GM19438 (cell line): ENCODE data around the gene SOX5.
"Not testable (repeated sequence)": the region's sequence is repeated elsewhere in the genome, so short reads cannot be mapped to it uniquely, and the experiment has no call there.

Experiments used
- ATAC-seq: cut with Tn5 transposase; IDR thresholded peaks from one replicate; pipeline ENCODE4 v1.9.1; 2021; ENCODE audit warnings: low read depth; ENCODE audit not compliant: unreplicated experiment

SOX5 gene

DNA sequence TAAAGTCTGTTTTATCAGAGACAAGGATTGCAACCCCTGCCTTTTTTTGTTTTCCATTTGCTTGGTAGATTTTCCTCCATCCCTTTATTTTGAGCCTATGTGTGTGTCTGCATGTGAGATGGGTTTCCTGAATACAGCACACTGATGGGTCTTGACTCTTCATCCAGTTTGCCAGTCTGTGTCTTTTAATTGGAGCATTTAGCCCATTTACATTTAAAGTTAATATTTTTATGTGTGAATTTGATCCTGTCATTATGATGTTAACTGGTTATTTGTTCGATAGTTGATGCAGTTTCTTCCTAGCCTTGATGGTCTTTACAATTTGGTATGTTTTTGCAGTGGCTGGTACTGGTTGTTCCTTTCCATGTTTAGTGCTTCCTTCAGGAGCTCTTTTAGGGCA lies 430.0 kb downstream of the SOX5 start:
- not testable (repeated sequence) for ATAC-seq

DNA sequence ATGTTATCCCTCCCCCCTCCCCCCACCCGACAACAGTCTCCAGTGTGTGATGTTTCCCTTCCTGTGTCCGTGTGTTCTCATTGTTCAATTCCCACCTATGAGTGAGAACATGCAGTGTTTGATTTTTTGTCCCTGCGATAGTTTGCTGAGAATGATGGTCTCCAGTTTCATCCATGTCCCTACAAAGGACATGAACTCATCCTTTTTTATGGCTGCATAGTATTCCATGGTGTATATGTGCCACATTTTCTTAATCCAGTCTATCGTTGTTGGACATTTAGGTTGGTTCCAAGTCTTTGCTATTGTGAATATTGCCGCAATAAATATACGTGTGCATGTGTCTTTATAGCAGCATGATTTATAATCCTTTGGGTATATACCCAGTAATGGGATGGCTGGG lies 433.7 kb downstream of the SOX5 start:
- ATAC-seq = not testable (repeated sequence)

DNA sequence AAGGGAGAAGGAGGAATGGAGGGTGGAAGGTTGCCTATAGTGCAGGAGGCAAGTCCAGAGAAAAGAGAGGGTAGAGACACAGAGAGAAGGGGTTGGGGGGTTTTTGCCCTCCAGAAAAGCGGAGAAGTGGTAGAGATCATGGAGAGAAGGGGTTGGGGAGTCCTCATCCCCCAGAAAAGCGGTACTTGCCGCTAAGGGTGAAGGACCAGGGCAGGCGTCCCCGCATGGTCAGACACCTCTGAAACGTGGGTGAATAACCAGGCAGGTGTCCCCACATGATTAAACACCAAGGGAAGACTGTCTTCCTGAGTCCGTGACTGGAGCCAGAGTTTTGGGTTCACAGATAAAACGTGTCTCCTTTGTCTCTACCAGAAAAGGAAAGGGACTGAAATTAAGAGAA lies 439.0 kb downstream of the SOX5 start:
- no peak for ATAC-seq

DNA sequence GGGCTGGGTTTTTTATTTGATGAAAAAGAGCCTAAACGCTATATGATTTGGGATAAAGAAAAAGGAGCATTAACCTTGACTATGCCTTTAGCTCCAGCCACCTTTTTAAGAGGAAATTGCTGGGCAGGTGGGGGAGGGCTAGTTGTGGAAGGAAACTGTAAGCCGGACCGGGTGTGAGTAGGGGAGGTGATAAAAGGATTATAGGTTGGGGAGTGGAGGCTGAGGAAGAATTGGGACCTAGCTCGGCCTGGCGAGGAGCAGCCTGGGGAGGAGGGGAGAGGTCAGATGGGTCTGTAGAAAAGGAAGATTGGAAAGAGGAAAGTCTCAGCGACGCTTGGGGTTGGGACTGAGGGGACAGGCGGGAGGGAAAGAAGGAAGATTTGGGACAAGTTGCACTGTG lies 439.6 kb downstream of the SOX5 start:
- ATAC-seq = not testable (repeated sequence)

DNA sequence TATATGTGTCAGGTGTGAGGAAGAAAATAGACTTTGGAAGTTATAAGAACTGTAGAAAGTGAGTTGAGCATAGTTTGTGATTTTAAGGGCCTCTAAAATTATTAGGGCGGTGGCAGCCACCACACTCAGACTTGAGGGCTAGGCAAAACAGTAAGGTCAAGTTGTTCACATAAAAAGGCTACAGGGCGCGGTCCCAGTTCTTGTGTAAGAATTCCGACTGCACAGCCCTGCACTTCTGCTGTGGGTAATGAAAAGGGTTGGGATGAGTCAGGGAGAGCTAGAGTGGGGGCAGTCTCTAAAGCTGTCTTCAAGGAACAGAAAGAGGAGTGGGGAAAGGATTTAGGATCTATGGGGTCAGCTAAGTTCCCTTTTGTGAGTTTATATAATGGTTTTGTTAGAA lies 441.7 kb downstream of the SOX5 start:
- ATAC-seq = not testable (repeated sequence)

DNA sequence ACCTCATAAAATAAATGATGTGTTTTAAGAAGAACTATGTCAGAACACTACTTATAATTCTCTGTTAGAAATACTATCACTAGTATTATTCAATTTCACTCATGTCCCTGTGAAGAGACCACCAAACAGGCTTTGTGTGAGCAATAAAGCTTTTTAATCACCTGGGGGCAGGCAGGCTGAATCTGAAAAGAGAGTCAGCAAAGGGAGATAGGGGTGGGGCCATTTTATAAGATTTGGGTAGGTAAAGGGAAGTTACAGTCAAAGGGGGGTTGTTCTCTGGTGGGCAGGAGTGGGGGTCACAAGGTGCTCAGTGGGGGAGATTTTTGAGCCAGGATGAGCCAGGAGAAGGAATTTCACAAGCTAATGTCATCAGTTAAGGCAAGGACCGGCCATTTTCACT lies 443.7 kb downstream of the SOX5 start:
- ATAC-seq = not testable (repeated sequence)

DNA sequence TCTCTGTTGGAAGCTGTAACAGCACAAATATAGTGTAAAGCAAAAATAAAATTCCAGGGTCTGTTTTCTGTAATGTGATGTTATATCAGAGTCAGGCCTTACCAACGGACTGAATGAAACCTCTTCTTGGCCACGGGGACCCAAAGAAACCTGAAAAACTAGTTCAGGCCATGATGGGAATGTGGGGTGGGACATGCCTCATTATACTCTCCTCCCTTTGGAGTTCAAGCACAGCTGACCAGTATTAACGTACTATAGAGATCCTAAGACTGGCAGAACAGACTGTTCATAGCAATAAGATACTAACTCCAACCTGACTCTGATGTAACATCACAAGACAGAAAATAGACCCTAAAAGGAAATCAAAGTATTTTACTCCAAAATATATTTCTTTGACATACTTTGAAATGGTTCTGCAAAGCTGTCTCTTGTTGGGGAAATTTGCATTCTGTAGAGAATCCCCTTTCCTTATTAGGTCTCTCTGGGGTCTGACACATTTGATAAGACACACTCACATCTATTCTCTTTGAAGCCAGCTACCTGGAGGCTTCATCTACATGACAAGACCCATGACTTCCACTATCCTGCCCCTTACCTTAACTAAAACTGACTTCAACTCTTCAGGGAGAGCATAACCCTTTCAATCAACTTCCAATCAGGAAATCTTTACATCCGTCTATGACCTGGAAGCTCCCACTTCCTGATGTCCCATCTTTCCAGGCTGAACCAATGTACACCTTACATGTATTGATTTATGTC lies 444.6 kb downstream of the SOX5 start:
- no peak for ATAC-seq

DNA sequence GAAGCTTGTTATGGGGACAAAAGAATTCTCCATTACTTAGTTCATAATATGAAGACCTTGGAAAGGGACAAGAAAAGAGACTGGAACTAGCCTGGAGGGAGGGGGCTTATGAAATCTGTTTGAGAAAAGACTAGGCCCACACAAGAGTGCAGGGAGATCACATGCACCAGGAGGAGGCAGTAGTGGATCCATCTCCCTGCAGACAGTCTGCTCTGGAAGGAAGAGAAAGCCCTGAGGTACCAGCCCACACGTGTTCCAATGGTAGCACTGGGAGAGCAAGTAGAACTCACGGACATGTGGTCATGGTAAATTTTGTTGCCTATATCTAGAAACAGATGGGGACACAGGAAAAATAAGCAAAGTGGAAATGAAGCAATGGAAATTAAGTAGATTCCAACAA lies 445.4 kb downstream of the SOX5 start:
- ATAC-seq = no peak

DNA sequence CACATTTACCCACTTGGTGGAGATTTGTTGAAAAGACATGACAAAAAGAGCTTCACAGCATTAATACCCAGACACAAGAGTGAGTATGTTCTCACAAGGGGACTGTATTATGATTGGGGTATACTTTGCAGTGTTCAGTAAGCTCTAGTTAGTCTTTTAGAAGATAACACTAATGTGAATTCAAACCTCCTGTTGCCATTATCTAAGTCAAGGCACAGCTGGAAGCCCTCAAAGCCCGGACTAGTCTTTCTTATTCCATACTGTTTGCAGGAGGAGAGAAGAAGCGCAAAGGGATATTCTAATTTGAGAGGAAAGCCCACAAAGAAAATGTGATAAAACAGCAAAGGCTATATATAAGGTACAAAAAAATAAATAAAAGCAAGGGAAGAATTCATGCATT lies 445.9 kb downstream of the SOX5 start:
- no peak for ATAC-seq

DNA sequence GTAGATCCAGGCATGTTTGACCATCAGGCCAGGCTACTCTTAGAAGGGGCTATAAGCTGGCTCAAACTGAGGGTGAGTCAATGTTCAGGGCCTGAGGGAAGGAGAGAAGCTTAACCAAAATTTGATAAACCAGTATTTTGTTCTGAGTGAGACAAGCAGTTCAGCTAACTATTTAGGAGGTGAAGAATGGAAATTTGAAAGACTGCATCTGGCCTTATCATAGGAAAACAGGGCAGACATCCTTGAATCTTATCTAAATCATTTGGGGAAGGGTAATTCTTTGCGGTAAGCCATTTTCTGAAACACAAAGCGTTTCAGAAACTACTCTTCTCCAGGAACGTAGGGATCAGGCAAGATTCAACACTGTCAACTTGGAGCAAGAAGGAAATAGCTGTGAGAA lies 447.2 kb downstream of the SOX5 start:
- no peak for ATAC-seq

DNA sequence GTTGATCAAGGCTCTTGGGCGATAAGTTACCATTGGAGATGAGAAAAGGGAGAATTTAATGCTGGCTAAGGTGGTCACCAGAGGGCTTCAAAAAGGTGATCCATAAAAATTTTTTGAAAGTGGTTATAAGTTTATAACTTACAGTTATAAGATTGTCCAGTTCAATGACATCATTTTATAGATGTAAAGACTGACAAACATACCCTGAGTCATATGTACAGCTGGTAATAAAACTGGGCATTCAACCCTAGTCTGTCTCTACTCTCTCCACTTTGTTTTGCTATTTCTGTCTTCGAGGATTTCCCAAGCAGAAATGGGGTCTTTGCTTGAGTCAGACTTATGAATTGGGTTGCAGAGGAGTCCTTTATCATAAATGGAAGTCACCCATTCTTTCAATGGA lies 454.0 kb downstream of the SOX5 start:
- no peak for ATAC-seq

DNA sequence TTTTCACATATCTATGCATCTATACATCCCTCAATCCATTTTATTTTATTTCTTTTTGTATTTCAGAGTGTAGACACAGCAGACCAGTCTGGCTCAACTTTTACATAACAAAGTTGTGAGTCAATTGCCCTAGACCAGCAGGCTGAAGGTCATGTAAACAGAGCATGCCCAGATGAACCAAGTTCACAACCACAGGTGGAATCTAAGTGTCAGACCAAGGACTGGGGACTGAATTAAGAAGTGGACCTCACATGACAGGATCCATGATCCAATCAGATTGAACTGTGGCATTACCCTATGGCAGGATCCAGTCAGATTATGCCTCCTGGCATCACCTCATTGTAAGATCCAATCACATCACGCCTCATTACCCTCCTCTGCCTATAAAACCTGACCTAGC lies 455.8 kb downstream of the SOX5 start:
- no peak for ATAC-seq

DNA sequence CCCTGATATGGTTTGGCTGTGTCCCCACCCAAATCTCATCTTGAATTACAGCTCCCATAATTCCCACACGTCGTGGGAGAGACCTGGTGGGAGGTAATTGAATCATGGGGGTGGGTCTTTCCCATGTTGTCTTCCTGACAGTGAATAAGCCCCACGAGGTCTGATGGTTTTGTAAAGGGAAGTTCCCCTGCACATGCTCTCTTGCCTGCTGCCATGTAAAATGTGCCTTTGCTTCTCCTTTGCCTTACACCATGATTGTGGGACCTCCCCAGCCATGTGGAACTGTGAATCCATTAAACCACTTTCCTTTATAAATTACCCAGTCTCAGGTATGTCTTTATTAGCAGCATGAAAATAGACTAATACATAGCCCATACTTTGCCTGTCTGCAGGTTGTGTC lies 458.4 kb downstream of the SOX5 start:
- not testable (repeated sequence) for ATAC-seq

DNA sequence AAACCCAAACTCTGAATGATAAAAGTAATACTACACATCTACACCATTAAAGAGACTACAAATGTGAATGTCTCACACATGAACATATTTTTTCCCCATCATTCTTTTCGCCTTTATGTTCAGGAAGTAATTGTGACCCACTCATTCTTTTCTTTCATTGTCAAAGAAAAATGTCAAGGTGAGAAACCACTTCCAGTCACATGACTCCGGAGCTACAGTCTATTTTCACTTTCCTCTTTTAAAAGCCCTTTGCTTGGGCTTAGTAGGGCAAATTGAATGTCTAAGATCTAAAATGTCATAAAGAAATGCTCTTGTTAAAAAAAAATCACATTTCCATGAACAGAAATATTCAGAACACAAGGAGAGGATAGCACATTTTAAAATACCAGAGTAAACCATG lies 461.3 kb downstream of the SOX5 start:
- no peak for ATAC-seq

DNA sequence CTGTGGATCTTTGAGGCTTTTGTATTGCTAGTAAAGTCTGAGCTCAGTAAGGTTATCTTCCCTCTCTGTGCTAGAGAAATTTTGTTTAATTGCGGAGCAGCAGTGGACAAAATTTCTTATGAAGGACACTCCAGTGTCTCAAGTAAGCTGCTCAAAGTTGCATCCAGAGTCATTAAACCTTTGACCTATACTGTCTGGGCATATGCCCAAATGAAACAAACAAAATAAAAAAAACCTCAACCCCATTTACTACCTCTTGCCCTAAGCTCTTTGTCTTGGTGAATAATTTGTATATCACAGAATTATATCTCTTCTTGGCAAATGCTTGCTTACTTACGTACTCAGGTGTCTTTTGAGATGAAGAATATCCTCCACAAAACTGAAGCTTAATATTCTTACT lies 465.2 kb downstream of the SOX5 start:
- ATAC-seq = no peak

DNA sequence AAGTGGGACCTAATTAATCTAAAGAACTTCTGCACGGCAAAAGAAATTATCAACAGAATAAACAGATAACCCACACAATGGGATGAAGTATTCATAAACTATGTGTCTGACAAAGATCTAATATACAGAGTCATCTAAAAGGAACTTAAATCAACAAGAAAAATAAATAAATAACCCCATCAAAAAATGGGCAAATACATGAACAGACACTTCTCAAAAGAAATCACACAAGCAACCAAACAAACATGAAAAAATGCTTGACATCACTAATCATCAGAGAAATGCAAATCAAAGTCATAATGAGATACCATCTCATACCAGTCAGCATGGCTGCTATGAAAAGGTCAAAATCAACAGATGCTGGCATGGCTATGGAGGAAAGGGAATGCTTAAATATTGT lies 466.9 kb downstream of the SOX5 start:
- no peak for ATAC-seq
